ENCODE results near the gene HTRA3.

The HTRA3 gene

DNA sequence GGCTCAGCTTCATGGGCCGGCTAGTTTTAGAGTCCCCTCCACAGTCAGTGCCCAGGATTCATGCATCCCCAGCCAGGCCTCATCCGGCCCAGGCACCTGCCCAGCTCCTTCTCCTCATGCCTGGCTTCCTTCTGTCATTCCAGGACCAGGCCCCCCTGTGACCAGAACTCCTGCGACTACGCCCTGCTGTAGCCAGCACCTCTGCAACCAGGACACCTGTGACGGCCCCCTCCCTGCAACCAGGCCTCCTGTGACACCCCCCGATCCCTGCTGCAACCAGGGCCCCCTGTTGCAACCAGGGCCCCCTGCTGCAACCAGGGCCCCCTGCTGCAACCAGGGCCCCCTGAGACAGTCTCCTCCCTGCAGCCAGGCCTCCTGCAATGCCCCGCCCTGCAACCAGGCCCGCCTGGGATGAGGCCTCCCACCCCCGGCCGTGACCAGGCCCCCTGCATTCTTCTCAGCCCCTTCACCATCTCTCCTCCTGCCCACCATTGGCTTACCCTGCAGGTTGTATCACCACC, 46.8 kb downstream of the HTRA3 start:
- no peak for DNase-seq

DNA sequence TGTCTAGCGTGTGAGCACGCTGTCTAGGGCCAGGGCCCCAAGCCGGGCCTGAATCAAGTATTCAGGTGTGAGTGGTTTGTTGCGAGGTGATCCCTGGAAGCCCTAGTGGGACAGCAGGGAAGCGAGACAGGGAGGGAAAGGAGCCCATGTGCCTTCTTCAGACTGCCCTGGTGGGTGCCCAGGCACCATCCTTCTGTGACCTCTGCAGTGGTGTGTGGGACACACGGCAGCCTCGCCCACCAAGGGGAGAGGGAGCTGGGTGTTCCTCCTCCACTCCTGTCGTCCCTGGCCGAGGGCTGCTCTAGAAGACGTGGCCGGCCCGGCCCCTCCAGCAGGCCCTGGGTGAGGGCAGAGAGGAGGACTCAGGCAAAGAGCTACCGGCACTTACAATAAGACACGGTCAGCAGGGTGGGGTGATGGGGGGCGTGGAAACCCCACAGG, 47.4 kb downstream of the HTRA3 start:
- no peak for DNase-seq

GRCh38 chr4:8317474-8317873, 47.9 kb downstream of the HTRA3 start:
- no peak for DNase-seq

DNA sequence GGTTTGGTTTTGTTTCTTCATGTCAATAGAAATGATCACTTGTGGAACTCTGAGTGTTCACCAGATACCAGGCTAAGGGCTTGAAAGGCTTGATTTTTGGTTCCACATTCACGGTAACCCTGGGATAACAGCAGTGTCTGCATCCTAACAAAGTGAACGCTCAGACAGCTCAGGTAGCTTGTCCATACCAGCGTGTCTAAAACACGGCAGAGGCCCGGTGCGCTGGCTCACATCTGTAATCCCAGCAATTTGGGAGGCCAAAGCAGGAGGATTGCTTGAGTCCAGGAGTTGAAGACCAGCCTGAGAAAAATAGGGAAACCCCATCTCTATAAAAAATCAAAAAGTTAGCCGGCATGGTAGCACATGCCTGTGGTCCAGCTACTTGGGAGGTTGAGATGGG, 49.0 kb downstream of the HTRA3 start:
- DNase-seq, result no peak

GRCh38 chr4:8319061-8319460, 49.5 kb downstream of the HTRA3 start:
- DNase-seq, result no peak

GRCh38 chr4:8319731-8320385, 50.3 kb downstream of the HTRA3 start:
- no peak for DNase-seq

DNA sequence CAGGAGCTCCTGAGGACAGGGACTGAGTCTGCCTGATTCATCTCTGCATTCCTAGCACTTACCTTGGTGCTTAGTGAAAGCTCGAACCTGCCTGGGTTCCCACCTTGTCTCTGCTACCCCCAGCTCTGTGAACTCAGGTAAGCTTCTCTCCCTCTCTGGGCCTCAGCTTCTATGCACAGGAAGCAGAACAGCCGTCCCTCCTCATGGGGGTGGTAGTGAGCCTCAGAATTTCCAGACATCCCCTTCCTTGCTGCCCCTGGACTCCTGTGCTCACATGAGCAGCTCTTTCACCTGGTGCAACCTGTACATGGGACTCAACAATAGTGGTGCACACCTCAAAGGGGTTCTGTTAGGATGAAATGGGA, 50.8 kb downstream of the HTRA3 start:
- no peak for DNase-seq

GRCh38 chr4:8321220-8321619, 51.7 kb downstream of the HTRA3 start:
- no peak for DNase-seq

GRCh38 chr4:8321771-8322170, 52.2 kb downstream of the HTRA3 start:
- no peak for DNase-seq

- DNase-seq, result no peak
Measured at GRCh38 chr4:8322794-8323704, 53.5 kb downstream of the HTRA3 start.

DNA sequence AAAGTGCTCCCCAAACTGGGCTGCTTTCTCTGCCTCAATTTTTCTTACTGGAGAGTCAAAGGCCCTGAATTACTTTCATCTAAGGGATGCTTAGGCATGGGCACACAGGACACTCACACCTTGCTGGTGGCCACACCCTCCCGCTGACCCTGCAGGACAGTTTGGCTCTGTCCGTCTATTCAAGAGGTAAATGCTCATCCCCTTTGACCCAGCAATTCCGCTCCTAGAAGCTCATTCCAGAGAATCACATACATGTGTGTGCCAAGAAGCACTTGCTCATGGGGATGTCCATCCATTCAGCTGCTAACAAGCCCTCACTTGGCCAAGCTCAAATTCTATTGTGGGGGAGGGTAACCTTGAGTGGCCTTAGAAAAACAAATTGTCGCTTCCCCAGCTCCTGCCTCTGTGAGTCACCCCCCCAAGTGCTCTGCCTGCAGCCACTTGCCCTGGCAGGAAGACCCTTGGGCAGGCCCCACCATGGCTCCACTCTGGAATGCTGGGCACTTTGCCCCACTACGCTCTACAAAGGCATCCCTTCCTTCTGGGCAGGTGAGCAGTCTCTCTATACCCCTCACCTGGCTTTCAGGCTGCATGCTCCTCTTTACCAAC, 54.5 kb downstream of the HTRA3 start:
- no peak for DNase-seq

GRCh38 chr4:8324640-8325239, 55.2 kb downstream of the HTRA3 start:
- DNase-seq, result no peak

- no peak for DNase-seq
Measured at GRCh38 chr4:8325291-8325973, 55.9 kb downstream of the HTRA3 start.

DNA sequence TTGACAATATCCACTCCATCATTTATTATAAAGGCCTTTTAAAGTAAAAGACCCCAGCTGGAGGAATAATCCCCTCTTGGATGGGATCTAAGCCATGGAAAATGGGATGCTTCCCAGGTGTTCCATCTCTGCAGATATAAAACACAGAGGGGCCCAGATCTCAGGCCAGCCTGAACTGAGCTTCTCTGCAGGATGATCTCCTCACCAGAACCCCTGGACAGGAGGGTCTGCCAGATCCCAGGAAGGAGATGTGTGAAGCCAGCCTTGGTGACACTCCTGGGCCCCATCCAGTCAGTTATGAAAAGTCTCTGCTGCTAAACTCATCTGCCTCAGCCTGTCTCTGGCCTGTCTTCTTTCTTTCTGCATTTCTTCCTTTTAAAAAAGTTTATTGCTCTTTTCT, 56.7 kb downstream of the HTRA3 start:
- no peak for DNase-seq

DNA sequence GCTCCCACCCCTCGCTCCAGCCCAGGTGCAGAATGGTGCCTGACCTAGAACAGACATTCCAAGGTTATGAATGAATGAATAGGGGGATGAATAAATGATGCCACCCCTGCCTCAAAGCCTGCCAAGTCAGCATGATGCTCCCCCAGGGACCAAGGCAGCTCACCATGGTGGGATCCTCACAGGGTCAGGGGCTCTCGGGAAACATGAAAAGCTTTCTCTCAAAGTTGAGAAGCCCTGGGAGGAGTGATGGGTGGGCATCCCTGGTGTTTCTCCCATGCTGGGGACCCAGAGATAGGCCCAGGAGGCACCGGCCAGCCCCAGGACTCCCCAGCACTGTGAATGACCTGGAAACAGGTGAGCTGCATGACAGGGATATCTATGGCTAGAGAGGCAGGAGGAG, 58.9 kb downstream of the HTRA3 start:
- no peak for DNase-seq

- no peak for DNase-seq
Measured at GRCh38 chr4:8328866-8329559, 59.5 kb downstream of the HTRA3 start.

DNA sequence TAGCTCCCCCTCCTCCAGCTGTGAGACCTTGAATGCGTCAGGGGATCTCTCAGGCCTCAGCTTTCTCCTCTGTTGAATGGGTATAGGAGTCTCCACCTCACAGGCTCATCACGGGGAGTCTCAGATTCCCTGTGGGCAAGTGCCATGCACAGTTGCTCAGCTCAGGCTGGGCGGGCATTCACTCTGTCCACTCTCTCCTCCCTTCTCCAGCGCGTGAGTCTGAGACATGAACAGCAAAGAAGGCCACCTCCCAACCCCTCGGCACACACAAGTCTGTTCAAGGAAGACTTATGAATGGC, 60.0 kb downstream of the HTRA3 start:
- DNase-seq, result no peak

GRCh38 chr4:8329859-8330761, 60.6 kb downstream of the HTRA3 start:
- no peak for DNase-seq

- DNase-seq, result no peak
Measured at GRCh38 chr4:8330821-8331574, 61.4 kb downstream of the HTRA3 start.

GRCh38 chr4:8331575-8331955, 62.0 kb downstream of the HTRA3 start:
- DNase-seq, result no peak

Measured in NCI-H524 treated with DMSO at 0.1 percent for 48 hours (cell line).